A172 (cell line): ENCODE measurements around the gene EML6. TPM values are rescaled to one million over a fixed set of nuclear protein-coding genes. Genes with fewer than 3 reads are reported as not detected.
"Not testable (repeated sequence)": the region's sequence is repeated elsewhere in the genome, so short reads cannot be mapped to it uniquely, and the experiment has no call there.

ENCODE experiments used
- DNase-seq: peaks from one replicate; pipeline ENCODE4 v3.0.0-alpha.2; 2015; ENCODE audit warnings: low spot score
- total RNA-seq: library from RNA; depleted of rRNA; stranded (reverse); fragments of >200 nt; shearing (Covaris generic); gene quantifications from 2 replicates; pipeline ENCODE4 v1.2.3, GENCODE V29; 2014

The EML6 gene
- total RNA-seq, 1 experiment from 2014 or later, result 0.67 TPM

- no peak for DNase-seq
Measured at GRCh38 chr2:54801352-54801751, 77.9 kb downstream of the EML6 start.

- DNase-seq, result peak; percentile 3
Measured at GRCh38 chr2:54803783-54804751, 80.6 kb downstream of the EML6 start.

GRCh38 chr2:54805255-54805654 lies 81.8 kb downstream of the EML6 start:
- no peak for DNase-seq

GRCh38 chr2:54806975-54807374 lies 83.5 kb downstream of the EML6 start:
- no peak for DNase-seq

- no peak for DNase-seq
Measured at GRCh38 chr2:54808661-54809060, 85.2 kb downstream of the EML6 start.

GRCh38 chr2:54809819-54810218 lies 86.4 kb downstream of the EML6 start:
- peak; percentile 40 for DNase-seq

- DNase-seq, result no peak
Measured at GRCh38 chr2:54810246-54810645, 86.8 kb downstream of the EML6 start.

GRCh38 chr2:54813584-54813983 lies 90.1 kb downstream of the EML6 start:
- no peak for DNase-seq

- DNase-seq, result no peak
Measured at GRCh38 chr2:54814389-54815147, 91.1 kb downstream of the EML6 start.

- DNase-seq, result no peak
Measured at GRCh38 chr2:54815148-54815539, 91.7 kb downstream of the EML6 start.

GRCh38 chr2:54818226-54818625 lies 94.8 kb downstream of the EML6 start:
- no peak for DNase-seq

- no peak for DNase-seq
Measured at GRCh38 chr2:54820558-54820957, 97.1 kb downstream of the EML6 start.

GRCh38 chr2:54824567-54824966 lies 101.1 kb downstream of the EML6 start:
- DNase-seq, result no peak

GRCh38 chr2:54830546-54830945 lies 107.1 kb downstream of the EML6 start:
- DNase-seq, result no peak

- no peak for DNase-seq
Measured at GRCh38 chr2:54831480-54831879, 108.0 kb downstream of the EML6 start.

GRCh38 chr2:54834721-54835120 lies 111.3 kb downstream of the EML6 start:
- no peak for DNase-seq

GRCh38 chr2:54836477-54836876 lies 113.0 kb downstream of the EML6 start:
- no peak for DNase-seq

GRCh38 chr2:54838585-54839035 lies 115.1 kb downstream of the EML6 start:
- peak; percentile 76 for DNase-seq

GRCh38 chr2:54839461-54840255 lies 116.2 kb downstream of the EML6 start:
- no peak for DNase-seq

- DNase-seq, result no peak
Measured at GRCh38 chr2:54840559-54841468, 117.4 kb downstream of the EML6 start.

GRCh38 chr2:54841500-54841899 lies 118.0 kb downstream of the EML6 start:
- DNase-seq, result not testable (repeated sequence)
